Measurements from ENCODE around the gene DOCK2.

Gene DOCK2

DNA sequence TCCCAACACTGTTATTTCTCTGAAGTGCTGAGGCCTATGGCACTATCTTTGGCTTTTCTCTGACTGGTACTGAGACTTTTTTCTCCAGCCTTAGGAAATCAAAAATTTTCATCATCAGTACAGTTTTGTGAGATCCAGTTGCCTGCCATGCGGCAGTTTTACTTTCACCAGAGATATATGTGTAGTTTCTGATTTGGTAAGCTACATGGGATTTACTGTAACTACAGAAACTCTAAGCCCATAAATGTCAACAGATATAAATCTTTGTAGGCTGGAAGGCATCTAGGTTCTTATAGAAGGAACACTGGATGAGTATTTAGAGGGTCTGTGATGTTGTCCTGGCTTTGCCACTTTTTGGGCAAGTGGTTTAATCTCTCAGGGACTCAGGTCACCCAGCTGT is 69.0 kb downstream of the DOCK2 start:
- DNase-seq (ENCODE audit: low read depth) = no peak
- H3K4me3 ChIP-seq (ENCODE audit: low read length) = no peak overlapping the region
- TF ChIP-seq, protein P1, sequence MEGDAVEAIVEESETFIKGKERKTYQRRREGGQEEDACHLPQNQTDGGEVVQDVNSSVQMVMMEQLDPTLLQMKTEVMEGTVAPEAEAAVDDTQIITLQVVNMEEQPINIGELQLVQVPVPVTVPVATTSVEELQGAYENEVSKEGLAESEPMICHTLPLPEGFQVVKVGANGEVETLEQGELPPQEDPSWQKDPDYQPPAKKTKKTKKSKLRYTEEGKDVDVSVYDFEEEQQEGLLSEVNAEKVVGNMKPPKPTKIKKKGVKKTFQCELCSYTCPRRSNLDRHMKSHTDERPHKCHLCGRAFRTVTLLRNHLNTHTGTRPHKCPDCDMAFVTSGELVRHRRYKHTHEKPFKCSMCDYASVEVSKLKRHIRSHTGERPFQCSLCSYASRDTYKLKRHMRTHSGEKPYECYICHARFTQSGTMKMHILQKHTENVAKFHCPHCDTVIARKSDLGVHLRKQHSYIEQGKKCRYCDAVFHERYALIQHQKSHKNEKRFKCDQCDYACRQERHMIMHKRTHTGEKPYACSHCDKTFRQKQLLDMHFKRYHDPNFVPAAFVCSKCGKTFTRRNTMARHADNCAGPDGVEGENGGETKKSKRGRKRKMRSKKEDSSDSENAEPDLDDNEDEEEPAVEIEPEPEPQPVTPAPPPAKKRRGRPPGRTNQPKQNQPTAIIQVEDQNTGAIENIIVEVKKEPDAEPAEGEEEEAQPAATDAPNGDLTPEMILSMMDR (conservative IDR thresholded peaks at IDR 0.05; ENCODE audit: low read length) = no peak

DNA sequence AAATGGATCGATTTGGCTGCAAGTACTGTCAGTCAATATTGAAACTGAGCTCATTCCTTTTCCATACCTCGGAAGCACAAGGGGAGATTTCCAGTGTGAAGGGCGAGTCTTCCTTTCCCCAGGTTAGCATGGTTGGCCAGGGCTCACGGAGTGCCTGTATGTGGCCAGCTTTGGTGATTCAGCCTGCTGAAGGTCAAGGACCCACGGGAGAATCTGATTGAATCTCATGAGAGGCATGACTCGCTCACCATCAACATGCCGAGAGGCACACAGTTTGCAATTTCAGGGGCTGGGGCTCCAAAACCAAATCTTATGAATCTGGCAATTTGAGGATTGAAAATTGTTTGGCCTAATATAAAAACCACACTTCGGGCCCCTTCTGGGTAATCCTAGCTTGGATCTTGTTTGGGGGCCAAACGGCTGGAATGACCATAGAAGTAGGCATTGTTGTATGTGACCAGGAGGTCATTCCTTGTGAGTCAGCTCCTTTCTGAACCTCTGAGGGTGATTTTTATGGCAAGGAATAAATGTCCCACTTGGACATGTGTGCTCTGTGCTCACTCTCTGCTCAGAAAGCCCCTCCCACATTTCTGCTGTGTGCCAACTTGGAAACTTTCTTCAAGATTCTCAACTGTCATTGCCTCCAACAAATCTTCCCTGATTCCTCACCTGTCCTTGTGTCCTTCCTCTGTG is 69.8 kb downstream of the DOCK2 start:
- peak; percentile 67 for DNase-seq (ENCODE audit: low read depth)
- H3K4me3 ChIP-seq (ENCODE audit: low read length) = no peak overlapping the region
- TF ChIP-seq, protein P1 (conservative IDR thresholded peaks at IDR 0.05; ENCODE audit: low read length) = no peak

DNA sequence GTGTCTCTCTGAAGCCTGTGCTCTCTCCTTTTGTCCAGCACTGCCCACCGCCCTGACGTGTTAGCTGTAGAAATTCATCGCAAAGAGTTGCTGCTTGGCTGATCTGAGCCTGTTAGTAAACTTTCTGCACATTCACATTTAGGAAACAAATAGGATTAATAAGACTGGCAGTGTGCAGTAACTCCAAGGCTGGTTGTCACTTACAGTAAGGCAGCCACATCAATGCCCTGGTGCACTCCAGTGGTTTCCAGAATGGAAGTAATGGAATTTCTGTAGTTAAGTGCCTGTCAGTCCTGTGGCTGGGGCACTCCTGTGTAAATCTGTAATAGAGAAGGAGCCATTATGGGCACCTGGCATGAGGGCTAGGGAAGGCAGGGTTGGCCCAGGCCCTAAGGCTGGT is 70.6 kb downstream of the DOCK2 start:
- H3K4me3 ChIP-seq (ENCODE audit: low read length) = no peak overlapping the region
- peak; percentile 19 for DNase-seq (ENCODE audit: low read depth)
- TF ChIP-seq, protein P1 (conservative IDR thresholded peaks at IDR 0.05; ENCODE audit: low read length) = no peak

DNA sequence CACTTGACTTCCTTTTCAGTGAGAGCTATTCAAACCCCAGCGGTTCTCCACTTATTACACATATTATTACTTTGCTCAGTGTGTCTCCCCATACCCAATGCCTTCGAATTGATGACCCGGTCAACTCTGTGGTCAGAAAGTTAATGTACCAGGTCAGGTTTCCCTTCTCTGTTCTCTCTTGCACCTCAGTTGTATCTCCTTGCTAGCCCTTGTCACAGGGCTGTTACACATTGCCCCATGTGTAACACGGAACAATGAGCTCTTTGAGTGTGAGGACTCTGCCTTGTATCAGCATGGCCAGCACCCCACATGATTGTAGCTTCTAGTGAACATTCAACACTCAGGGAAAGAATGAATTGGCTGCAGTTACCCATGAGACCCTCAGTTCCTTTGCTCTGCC is 73.6 kb downstream of the DOCK2 start:
- TF ChIP-seq, protein P1 (conservative IDR thresholded peaks at IDR 0.05; ENCODE audit: low read length) = no peak
- no peak overlapping the region for H3K4me3 ChIP-seq (ENCODE audit: low read length)
- no peak for DNase-seq (ENCODE audit: low read depth)

DNA sequence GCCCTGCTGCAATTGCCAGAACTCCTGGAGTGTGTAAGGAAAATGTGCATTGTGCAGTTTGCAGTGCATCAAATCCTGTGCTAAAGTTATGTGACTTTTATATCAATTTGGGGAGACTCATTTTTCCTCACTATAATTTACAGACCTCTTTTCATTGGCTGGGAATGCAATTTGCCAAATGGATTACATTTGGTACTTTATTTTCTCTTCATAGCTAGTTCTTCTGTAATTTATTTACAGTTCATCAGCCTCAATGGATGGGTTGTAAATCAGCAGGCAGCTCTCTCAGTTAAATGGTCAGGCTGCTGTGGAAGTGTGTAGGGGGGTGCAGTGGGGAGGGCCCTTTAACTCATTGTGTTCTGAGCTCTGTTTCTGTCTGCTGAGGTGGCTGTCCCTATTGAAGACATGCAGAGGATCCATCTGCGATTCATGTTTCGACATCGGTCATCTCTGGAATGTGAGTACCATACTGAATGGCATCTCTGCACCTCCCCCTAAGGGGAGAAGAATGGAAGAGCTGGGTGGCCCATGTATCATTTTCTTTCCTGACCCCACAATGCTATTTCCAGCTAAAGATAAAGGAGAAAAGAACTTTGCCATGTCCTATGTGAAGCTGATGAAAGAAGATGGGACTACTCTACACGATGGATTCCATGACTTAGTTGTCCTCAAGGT is 74.6 kb downstream of the DOCK2 start:
- TF ChIP-seq, protein P1 (conservative IDR thresholded peaks at IDR 0.05; ENCODE audit: low read length) = no peak
- DNase-seq (ENCODE audit: low read depth) = peak; percentile 20
- no peak overlapping the region for H3K4me3 ChIP-seq (ENCODE audit: low read length)

DNA sequence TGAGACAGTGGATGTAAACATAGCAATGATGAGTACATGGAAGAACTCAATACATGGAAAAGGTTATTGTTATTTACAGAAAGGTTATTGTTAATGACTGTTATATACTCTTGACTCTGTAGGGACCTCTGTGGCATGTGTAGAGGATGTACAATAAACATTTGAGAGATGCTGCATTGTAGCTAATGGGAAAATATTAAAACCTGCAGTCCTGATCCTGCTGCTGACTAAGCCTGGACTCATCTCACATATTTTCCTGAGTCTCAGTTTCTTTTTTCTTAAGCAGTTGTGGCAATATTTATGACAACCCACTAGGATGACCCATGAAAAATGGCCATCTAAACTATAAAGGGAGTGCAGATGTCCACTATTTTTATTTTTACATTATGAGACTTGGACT is 75.4 kb downstream of the DOCK2 start:
- H3K4me3 ChIP-seq (ENCODE audit: low read length) = no peak overlapping the region
- TF ChIP-seq, protein P1 (conservative IDR thresholded peaks at IDR 0.05; ENCODE audit: low read length) = no peak
- DNase-seq (ENCODE audit: low read depth) = no peak

DNA sequence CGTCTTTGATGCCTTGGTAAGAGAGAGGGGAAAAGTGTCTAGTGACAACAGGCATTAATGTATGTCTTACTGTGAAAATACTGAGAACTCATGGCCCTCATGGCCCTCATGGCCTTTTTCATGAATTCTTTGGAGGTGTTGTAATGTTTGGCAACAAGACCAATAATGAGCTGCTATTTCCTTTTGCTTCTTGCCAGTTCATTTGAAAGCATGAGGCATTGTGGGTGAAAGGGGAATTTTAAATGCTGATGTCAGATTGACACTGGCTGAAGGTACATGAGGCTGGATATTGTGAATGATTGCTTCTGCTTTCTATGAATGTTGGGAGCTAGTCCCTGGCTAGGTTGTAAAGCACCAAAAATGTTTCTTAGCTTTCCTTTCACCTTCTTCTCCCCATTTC is 79.2 kb downstream of the DOCK2 start:
- TF ChIP-seq, protein P1 (conservative IDR thresholded peaks at IDR 0.05; ENCODE audit: low read length) = no peak
- no peak overlapping the region for H3K4me3 ChIP-seq (ENCODE audit: low read length)
- peak; percentile 82 for DNase-seq (ENCODE audit: low read depth)

Data from AG10803 (cell line).